HL-60/S4 (cell line): ENCODE data around the gene CYP26A1.

Experiments
- in situ Hi-C: fragments of 300-500 bp; cut with MboI; formaldehyde crosslinking; loops from 2 replicates; pipeline ENCODE4 v1.14.3; 2022; ENCODE audit warnings: low sequenced_read_pairs

Gene CYP26A1, protein sequence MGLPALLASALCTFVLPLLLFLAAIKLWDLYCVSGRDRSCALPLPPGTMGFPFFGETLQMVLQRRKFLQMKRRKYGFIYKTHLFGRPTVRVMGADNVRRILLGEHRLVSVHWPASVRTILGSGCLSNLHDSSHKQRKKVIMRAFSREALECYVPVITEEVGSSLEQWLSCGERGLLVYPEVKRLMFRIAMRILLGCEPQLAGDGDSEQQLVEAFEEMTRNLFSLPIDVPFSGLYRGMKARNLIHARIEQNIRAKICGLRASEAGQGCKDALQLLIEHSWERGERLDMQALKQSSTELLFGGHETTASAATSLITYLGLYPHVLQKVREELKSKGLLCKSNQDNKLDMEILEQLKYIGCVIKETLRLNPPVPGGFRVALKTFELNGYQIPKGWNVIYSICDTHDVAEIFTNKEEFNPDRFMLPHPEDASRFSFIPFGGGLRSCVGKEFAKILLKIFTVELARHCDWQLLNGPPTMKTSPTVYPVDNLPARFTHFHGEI

DNA sequence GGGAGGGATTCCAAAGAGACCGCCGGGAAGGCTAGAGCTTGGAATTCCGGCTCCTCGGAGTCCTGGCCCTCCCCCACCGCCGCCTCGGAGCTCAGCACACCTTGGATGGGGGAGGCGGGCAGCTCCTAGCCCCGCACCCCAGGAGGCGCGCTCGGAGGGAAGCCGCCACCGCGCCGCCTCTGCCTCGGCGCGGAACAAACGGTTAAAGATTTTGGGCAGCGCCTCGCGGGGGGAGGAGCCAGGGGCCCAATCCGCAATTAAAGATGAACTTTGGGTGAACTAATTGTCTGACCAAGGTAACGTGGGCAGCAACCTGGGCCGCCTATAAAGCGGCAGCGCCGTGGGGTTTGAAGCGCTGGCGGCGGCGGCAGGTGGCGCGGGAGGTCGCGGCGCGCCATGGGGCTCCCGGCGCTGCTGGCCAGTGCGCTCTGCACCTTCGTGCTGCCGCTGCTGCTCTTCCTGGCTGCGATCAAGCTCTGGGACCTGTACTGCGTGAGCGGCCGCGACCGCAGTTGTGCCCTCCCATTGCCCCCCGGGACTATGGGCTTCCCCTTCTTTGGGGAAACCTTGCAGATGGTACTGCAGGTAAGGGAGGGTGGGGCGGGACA lies at the start of gene CYP26A1:
Gene CYP26A1 (plus strand): TSS at position 355 of the 608 bp plus-strand sequence. CDS start 42 bp downstream, at position 397.
- in situ Hi-C loops = no loop called here

GRCh38 chr10:93026072-93026471 lies 47.6 kb upstream of the CYP26A1 start:
- in situ Hi-C loops = no loop called here

- in situ Hi-C loops = no loop called here
Observed at GRCh38 chr10:93027508-93027907, 46.2 kb upstream of the CYP26A1 start.

- in situ Hi-C loops = no loop called here
Observed at GRCh38 chr10:93028883-93029282, 44.8 kb upstream of the CYP26A1 start.

DNA sequence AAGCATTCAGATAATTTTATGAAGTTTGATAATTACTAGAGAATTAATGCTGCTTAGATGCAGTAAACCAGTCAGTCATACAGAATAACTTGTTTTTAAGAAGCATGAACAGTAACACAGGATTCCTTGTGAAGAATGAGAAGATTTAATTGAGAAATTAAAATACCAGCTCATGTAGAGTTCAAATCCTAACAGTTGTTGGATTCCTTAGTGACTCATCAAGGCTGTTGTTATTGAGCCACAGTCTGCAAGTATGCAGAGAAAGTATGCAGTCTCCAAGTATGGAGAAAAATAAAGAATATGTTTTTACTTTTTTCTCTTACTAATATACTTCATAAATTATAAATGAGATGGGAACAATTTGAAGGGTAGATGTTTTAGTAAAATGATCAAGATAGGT lies 43.3 kb upstream of the CYP26A1 start:
- in situ Hi-C loops = no loop called here

- in situ Hi-C loops = no loop called here
Observed at GRCh38 chr10:93032105-93032808, 41.4 kb upstream of the CYP26A1 start.

DNA sequence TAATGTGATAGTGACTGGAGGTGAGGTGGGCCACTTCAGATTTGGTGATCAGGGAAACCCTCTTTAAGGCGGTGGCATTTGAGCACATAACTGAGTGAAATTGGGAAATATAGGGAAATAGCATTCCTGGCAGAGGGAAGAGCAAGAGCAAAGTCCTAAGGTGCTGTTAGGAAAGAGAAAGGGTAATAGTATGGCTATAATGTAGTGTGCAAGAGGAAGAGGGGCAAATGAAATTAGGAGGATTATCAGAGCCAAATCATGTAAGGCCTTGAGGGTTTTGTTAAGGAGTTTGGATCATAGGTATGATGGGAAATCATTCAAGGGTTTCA lies 40.9 kb upstream of the CYP26A1 start:
- in situ Hi-C loops = no loop called here

DNA sequence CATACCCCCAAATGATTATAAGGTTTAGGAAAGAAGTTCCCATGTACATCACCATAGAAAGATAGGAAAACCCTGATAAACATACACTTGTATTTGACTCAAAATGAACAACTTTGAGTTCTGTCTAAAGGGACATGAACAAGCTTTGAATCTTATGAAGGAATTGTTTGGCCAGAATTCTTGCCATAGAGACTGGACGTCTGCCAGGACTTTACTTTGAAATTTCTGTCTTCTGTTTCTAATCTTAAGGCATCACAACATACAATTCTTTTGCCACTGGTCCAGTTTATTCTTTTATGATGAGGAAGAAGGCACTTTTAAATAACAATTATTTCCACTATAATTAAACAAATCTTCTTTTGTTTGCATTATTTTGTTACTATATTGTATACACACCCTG lies 39.3 kb upstream of the CYP26A1 start:
- in situ Hi-C loops = no loop called here

- in situ Hi-C loops = no loop called here
Observed at GRCh38 chr10:93039110-93039509, 34.6 kb upstream of the CYP26A1 start.

- in situ Hi-C loops = no loop called here
Observed at GRCh38 chr10:93039721-93040120, 34.0 kb upstream of the CYP26A1 start.

DNA sequence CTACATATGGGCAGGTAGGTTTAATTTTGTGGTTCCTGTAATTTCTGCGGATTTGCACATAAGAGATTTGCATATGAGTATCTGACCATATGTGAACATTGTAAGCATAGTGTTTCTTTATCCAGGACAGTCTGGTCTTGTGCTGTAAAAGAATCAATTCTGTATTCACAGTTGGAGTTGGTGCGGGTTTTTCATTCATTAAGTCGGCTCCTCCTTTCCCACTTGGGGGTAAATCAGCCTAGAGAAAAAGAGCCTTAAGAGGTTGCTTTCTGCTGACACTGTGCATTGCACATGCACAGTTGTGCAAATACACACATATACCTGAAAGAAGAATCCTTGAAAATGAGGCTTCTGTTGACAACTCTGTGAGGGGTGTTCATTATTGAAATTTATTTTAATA lies 19.2 kb upstream of the CYP26A1 start:
- in situ Hi-C loops = no loop called here

DNA sequence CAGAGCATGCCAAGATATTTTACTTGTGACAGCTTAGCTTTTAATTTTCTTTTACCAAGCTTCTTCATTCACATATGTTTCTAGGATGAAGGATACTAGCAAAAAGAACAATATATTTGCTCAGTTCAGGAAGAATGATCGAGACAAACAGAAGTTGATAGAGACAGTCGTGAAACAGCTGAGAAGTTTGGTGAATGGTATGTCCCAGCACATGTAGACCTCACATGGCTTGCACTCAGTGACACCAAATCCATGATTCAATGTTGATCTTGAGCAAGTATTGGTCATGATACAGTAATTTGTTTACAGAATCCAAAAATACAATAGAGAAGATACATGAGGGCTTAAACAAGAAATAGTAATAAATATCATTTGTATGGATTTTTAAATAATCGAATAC lies 15.6 kb upstream of the CYP26A1 start:
- in situ Hi-C loops = no loop called here

GRCh38 chr10:93059975-93060886 lies 13.5 kb upstream of the CYP26A1 start, which contains the start of gene CYP26C1:
TSS of gene CYP26C1 (plus strand) at chr10:93060798. CDS start at chr10:93061264, 466 bp downstream.
- in situ Hi-C loops = no loop called here

- in situ Hi-C loops = no loop called here
Observed at GRCh38 chr10:93060887-93061593, 12.7 kb upstream of the CYP26A1 start.

DNA sequence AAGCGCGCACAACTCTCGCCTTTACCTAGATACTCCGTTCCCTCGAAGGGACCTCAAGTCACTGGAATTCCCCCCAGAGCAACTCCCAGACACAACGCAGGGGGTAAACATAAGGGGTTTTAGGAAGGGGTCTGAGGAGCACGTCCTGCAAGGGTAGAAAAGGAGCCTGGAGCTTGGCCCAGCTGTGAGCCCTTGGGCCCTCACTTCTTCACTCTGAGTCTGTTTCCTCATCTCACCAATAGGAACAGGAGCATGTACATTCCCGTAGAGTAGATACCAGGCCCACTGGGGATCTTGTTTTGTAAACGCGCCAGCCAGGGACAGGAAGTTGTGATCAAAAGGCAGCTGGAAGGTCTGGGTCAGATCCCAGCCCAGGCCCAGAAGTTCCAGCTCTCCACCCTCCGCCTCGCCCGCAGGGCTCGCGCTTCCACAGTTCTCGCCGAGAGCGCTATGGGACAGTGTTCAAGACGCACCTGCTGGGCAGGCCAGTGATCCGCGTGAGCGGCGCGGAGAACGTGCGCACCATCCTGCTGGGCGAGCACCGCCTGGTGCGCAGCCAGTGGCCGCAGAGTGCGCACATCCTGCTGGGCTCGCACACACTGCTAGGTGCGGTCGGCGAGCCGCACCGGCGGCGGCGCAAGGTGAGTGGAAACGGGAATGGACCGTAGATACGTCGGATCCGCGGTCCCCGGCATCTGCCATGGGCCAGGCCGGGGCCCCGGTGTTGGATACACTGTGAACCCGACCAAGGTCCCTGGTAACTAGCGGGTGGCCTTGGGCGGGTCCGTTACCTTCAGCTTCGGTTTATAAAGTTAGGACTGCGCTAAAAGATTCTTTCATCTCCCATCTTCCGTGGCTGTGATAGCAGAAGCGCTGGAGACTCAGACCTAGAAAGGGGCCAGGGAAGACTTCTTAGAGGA lies 11.8 kb upstream of the CYP26A1 start:
- in situ Hi-C loops = no loop called here

GRCh38 chr10:93062514-93063143 lies 11.1 kb upstream of the CYP26A1 start:
- in situ Hi-C loops = no loop called here

DNA sequence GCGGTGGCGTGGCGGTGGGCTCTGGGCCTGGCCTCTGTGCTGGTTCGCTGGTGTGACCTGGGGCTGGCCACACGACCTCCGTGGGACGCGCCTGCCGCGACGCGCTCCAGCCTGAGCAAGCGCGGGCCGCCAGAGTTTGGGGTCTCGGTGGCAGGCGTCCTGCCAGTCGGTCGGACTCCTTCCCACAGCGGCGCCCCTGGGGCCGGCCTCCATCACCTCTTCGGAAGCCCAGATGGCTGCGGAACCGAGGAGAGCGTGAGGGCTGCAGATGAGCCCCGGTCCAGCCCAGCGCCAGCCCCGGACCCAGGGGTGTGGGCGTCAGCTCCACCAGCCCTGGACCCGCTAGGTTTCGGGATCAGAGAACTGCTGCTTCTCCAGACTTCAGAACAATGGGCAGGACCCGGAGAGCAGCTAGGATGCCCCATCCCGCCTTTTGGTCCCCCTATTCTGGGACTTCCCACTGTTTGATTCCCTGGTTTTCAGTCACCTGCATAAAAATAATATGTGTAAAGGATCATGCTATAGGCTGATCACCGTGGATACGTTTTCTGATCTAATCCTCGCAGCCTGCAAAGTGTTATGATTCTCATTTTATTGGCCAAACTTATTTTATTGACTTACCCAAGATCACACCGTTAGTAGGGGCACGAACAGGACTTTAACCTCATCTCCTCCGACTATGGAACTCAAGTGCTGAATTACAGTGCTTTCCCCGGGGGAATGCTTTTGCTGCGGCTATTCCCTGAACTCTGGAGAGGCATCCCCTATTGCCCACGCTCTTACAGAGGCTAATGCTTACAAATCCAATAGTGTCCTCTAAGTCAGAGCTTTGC lies 10.3 kb upstream of the CYP26A1 start:
- in situ Hi-C loops = no loop called here
